ENCODE results near the gene RPS27L. TPM values are rescaled to one million over a fixed set of nuclear protein-coding genes. Genes with fewer than 3 reads are reported as not detected.

The RPS27L gene
- 10 to 100 TPM; 69.6 to 93.8 TPM for total RNA-seq
- polyA plus RNA-seq = 100 to 1,000 TPM in 1 of 2 donors, 10 to 100 TPM in 1; 75.5 to 176 TPM
- long read RNA-seq, donor 1, full-length matches to known transcripts = 215 of 220 reads
- long read RNA-seq, donor 1, partial matches to known transcripts = 5 of 220 reads
- long read RNA-seq, donor 1, other reads (novel, unspliced or antisense) = 0 of 220 reads
- long read RNA-seq, donor 2, full-length matches to known transcripts = 118 of 118 reads
- long read RNA-seq, donor 2, partial matches to known transcripts = 0 of 118 reads
- long read RNA-seq, donor 2, other reads (novel, unspliced or antisense) = 0 of 118 reads
- long read RNA-seq, donor 3, full-length matches to known transcripts = 102 of 102 reads
- long read RNA-seq, donor 3, partial matches to known transcripts = 0 of 102 reads
- long read RNA-seq, donor 3, other reads (novel, unspliced or antisense) = 0 of 102 reads
- long read RNA-seq, donor 4, full-length matches to known transcripts = 130 of 130 reads
- long read RNA-seq, donor 4, partial matches to known transcripts = 0 of 130 reads
- long read RNA-seq, donor 4, other reads (novel, unspliced or antisense) = 0 of 130 reads
- long read RNA-seq, donor 5, full-length matches to known transcripts = 198 of 227 reads
- long read RNA-seq, donor 5, partial matches to known transcripts = 24 of 227 reads
- long read RNA-seq, donor 5, other reads (novel, unspliced or antisense) = 5 of 227 reads

DNA sequence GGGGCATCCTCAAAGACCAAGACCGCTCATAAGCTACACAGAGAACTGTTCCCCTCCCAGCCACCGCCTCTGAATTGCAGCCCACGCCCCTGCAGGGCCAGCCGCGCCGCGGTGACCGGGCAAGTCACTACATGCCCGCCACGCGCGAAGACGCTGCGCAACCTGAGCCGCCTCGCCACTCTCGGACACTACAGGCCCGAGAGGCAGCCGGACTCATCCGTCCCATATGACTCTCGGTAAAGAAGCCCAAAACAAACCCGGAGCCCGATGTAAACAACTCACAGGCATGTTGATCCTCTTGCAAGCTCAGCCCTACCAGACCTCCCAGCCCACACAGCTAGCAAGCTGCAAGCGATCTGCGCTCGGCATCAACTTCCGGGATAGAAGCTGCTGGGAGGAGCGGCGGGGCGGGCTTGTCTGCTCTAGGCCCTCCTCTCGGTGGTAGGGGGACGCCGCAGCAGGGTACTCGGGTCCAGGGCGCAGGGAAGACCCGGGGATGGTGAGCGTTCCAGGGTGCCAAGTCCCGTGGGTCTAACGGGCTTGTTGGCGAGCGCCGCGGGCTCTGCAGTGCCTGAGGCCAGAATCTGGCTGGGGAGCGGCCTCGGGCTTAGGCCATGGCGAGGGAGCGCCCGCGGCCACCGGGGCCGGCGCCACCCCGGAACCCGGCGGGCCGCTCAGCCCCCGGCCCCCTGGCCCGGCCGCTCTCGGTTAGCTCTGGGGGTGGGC, at the start of gene RPS27L:
TSS of gene RPS27L (minus strand) at position 360 of the 726 bp plus-strand sequence. CDS start at position 288, 72 bp downstream.
- TF ChIP-seq, protein P1, sequence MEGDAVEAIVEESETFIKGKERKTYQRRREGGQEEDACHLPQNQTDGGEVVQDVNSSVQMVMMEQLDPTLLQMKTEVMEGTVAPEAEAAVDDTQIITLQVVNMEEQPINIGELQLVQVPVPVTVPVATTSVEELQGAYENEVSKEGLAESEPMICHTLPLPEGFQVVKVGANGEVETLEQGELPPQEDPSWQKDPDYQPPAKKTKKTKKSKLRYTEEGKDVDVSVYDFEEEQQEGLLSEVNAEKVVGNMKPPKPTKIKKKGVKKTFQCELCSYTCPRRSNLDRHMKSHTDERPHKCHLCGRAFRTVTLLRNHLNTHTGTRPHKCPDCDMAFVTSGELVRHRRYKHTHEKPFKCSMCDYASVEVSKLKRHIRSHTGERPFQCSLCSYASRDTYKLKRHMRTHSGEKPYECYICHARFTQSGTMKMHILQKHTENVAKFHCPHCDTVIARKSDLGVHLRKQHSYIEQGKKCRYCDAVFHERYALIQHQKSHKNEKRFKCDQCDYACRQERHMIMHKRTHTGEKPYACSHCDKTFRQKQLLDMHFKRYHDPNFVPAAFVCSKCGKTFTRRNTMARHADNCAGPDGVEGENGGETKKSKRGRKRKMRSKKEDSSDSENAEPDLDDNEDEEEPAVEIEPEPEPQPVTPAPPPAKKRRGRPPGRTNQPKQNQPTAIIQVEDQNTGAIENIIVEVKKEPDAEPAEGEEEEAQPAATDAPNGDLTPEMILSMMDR (IDR thresholded peaks at IDR 0.05; ENCODE audit: control extremely low read depth, extremely low read depth) = no peak
- peak; percentile 97 to 98 (median 98) for DNase-seq

DNA sequence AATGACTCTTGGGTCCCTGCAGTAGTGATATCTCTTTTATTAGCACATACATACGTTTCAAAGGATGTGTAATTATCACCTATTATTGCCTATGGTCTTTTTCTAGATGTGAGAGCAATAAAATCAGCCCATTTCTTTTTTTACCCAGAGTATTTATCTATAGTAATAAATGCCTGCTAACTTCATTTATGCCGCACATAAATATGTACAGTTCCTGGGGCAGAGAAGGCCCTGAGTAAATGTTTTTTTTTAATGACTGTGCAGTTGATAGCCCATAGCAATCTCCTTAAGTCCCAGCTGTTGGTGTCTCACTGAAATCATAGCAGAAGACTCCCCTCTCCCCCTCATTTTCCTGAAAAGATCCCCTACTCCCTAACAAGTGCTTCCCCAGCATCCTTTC, 48.8 kb upstream of the RPS27L start:
- DNase-seq (no peak), ATAC-seq (ENCODE audit: insufficient read depth, low FRiP score) (no peak)
- H3K27me3 ChIP-seq (ENCODE audit: control insufficient read depth in 3 of 3, insufficient read depth in 3 of 3, low read length in 2 of 3) = no peaks in the 10 kb centered on the region
- H3K4me1 ChIP-seq (ENCODE audit: control insufficient read depth in 5 of 5, insufficient read depth in 5 of 5, low read length in 5 of 5) = peaks cover 0 to 23% (median 8%) of the 10 kb centered on the region in 5 donors
- no peak overlapping the region for H3K9ac ChIP-seq (ENCODE audit: insufficient read depth in 1 of 2, low read length in 2 of 2)
- peaks cover 0 to 3% (median 0%) of the 10 kb centered on the region in 4 donors for H3K36me3 ChIP-seq (ENCODE audit: control insufficient read depth in 4 of 4, insufficient read depth in 4 of 4, low read length in 4 of 4)
- H3K4me3 ChIP-seq = no peak overlapping the region
- TF ChIP-seq, protein P1 (IDR thresholded peaks at IDR 0.05; ENCODE audit: control extremely low read depth, extremely low read depth) = no peak
- no peak overlapping the region for H3K27ac ChIP-seq (ENCODE audit: low read depth in 1 of 2, low read length in 1 of 2)
- H3K9me3 ChIP-seq (ENCODE audit: control insufficient read depth in 4 of 4, insufficient read depth in 3 of 4, low read length in 3 of 4) = no peaks in the 10 kb centered on the region
- 74 to 93% methylated on average over 2 of the region's 2 CpGs for WGBS, 2 donors

More for the DNA sequence above, at the start of gene RPS27L:
- H3K27me3 ChIP-seq (ENCODE audit: control insufficient read depth in 3 of 3, insufficient read depth in 3 of 3, low read length in 2 of 3) = no peaks in the 10 kb centered on the region
- no peaks in the 10 kb centered on the region for H3K9me3 ChIP-seq (ENCODE audit: control insufficient read depth in 4 of 4, insufficient read depth in 3 of 4, low read length in 3 of 4)
- peaks cover 3 to 18% (median 6%) of the 10 kb centered on the region in 4 donors for H3K36me3 ChIP-seq (ENCODE audit: control insufficient read depth in 4 of 4, insufficient read depth in 4 of 4, low read length in 4 of 4)
- peaks cover 0 to 12% (median 2%) of the 10 kb centered on the region in 5 donors for H3K4me1 ChIP-seq (ENCODE audit: control insufficient read depth in 5 of 5, insufficient read depth in 5 of 5, low read length in 5 of 5)
- peak within 1 kb of the TSS; percentile 73 for H3K4me3 ChIP-seq
- 0 to 1% methylated on average over 58 to 60 of the region's 60 CpGs for WGBS, 2 donors
- H3K9ac ChIP-seq (ENCODE audit: insufficient read depth in 1 of 2, low read length in 2 of 2) = peak within 1 kb of the TSS; percentile 72 to 95
- peak within 1 kb of the TSS; percentile 98 for H3K27ac ChIP-seq (ENCODE audit: low read depth in 1 of 2, low read length in 1 of 2)
- ATAC-seq (ENCODE audit: insufficient read depth, low FRiP score) = peak; percentile 98

DNA sequence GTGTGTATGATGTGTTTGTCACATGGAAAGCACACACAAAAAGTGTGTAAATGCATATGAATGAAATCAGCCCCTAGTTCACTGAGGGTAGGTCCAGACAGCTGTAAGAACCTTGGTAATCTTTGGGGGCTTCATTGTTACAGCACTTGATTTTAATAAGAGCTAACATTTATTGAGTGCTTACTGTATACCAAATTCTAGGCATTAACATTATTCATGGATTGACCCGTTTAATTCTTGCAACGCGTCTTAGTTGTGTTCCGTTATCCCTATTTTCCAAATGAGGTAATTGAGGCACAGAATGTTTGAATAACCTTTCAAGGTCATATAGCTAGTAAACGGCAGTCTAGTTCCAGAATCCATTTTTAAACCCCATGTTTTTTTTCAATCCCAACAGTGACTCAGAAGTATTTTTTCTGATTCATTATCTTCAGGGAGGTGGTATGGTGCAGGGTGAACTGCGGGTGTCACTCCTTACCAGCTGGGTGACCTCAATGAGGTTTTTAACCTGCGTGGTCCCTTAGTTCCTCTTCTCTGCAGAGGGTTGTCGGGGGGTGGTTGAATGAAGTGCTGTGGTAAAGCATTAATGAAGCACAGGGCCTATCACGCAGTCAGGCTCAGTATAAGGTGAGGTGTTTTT, 46.3 kb upstream of the RPS27L start:
- DNase-seq = no peak
- H3K9me3 ChIP-seq (ENCODE audit: control insufficient read depth in 4 of 4, insufficient read depth in 3 of 4, low read length in 3 of 4) = no peaks in the 10 kb centered on the region
- 64 to 69% methylated on average over 9 of the region's 9 CpGs for WGBS, 2 donors
- no peaks in the 10 kb centered on the region for H3K27me3 ChIP-seq (ENCODE audit: control insufficient read depth in 3 of 3, insufficient read depth in 3 of 3, low read length in 2 of 3)
- TF ChIP-seq, protein P1 (IDR thresholded peaks at IDR 0.05; ENCODE audit: control extremely low read depth, extremely low read depth) = no peak
- H3K9ac ChIP-seq (ENCODE audit: insufficient read depth in 1 of 2, low read length in 2 of 2) = no peak overlapping the region
- peaks cover 0 to 2% (median 0%) of the 10 kb centered on the region in 4 donors for H3K36me3 ChIP-seq (ENCODE audit: control insufficient read depth in 4 of 4, insufficient read depth in 4 of 4, low read length in 4 of 4)
- H3K4me1 ChIP-seq (ENCODE audit: control insufficient read depth in 5 of 5, insufficient read depth in 5 of 5, low read length in 5 of 5) = peaks cover 0 to 38% (median 6%) of the 10 kb centered on the region in 5 donors
- H3K27ac ChIP-seq (ENCODE audit: low read depth in 1 of 2, low read length in 1 of 2) = no peak overlapping the region
- H3K4me3 ChIP-seq = no peak overlapping the region
- no peak for ATAC-seq (ENCODE audit: insufficient read depth, low FRiP score)
